ENCODE data around the gene IBA57.

Gene IBA57

GRCh38 chr1:228190778-228191177 lies 25.2 kb downstream of the IBA57 start:
- DNase-seq (ENCODE audit: low read depth), result no peak

- DNase-seq (ENCODE audit: low read depth), result no peak
Measured at GRCh38 chr1:228194436-228194835, 28.8 kb downstream of the IBA57 start.

- DNase-seq (ENCODE audit: low read depth), result no peak
Measured at GRCh38 chr1:228194921-228195812, 29.6 kb downstream of the IBA57 start.

- no peak for DNase-seq (ENCODE audit: low read depth)
Measured at GRCh38 chr1:228197555-228198147, 32.0 kb downstream of the IBA57 start.

- DNase-seq (ENCODE audit: low read depth), result peak; percentile 20
Measured at GRCh38 chr1:228198977-228199590, 33.5 kb downstream of the IBA57 start.

- DNase-seq (ENCODE audit: low read depth), result no peak
Measured at GRCh38 chr1:228204958-228205357, 39.4 kb downstream of the IBA57 start.

- no peak for DNase-seq (ENCODE audit: low read depth)
Measured at GRCh38 chr1:228205526-228206436, 40.2 kb downstream of the IBA57 start.

- DNase-seq (ENCODE audit: low read depth), result no peak
Measured at GRCh38 chr1:228206582-228207351, 41.2 kb downstream of the IBA57 start.

- DNase-seq (ENCODE audit: low read depth), result no peak
Measured at GRCh38 chr1:228207381-228207810, 41.8 kb downstream of the IBA57 start.

- DNase-seq (ENCODE audit: low read depth), result no peak
Measured at GRCh38 chr1:228207851-228208821, 42.5 kb downstream of the IBA57 start, which contains the start of gene OBSCN. Gene OBSCN, plus strand, starts transcription at chr1:228208044. Its CDS starts 3,740 bp downstream, at chr1:228211784.

GRCh38 chr1:228208831-228209551 lies 43.4 kb downstream of the IBA57 start:
- no peak for DNase-seq (ENCODE audit: low read depth)

GRCh38 chr1:228209657-228210056 lies 44.1 kb downstream of the IBA57 start:
- no peak for DNase-seq (ENCODE audit: low read depth)

GRCh38 chr1:228210076-228210651 lies 44.6 kb downstream of the IBA57 start:
- DNase-seq (ENCODE audit: low read depth), result peak; percentile 96

GRCh38 chr1:228210712-228211530 lies 45.3 kb downstream of the IBA57 start:
- no peak for DNase-seq (ENCODE audit: low read depth)

- DNase-seq (ENCODE audit: low read depth), result no peak
Measured at GRCh38 chr1:228211531-228212414, 46.2 kb downstream of the IBA57 start.

GRCh38 chr1:228212415-228212965 lies 46.9 kb downstream of the IBA57 start:
- DNase-seq (ENCODE audit: low read depth), result no peak

All from amniotic epithelial cell (primary cell).